PFSK-1 (cell line): Measurements from ENCODE around the gene AMDHD2.

Experiments used
- FOXP2 ChIP-seq: optimal IDR thresholded peaks from 2 replicates; pipeline ENCODE3; 2011; ENCODE audit warnings: borderline replicate concordance, control low read depth, inconsistent platforms; ENCODE audit not compliant: insufficient read depth; ENCODE audit errors: extremely low read length, extremely low read depth
- REST ChIP-seq, 2 experiments: IDR thresholded peaks; 2 replicates each; pipeline versions ENCODE4 v1.6.1 to v1.8.0; 2011 to 2012; ENCODE audit warnings: low read depth in 2 of 2, low read length in 2 of 2, control low read depth in 1 of 2, inconsistent platforms in 1 of 2, mild to moderate bottlenecking in 1 of 2, moderate library complexity in 1 of 2; ENCODE audit not compliant: insufficient read depth in 1 of 2
- SIN3A ChIP-seq: IDR thresholded peaks from 2 replicates; pipeline ENCODE4 v1.6.1; 2012; ENCODE audit warnings: mild to moderate bottlenecking, low read length, moderate library complexity, borderline replicate concordance; ENCODE audit not compliant: insufficient read depth
- TAF1 ChIP-seq: IDR thresholded peaks from 2 replicates; pipeline ENCODE4 v1.6.1; 2012; ENCODE audit warnings: low read length, control low read depth, borderline replicate concordance; ENCODE audit not compliant: insufficient read depth

- TF ChIP-seq REST (IDR thresholded peaks at IDR 0.05; ENCODE audit: insufficient read depth in 1 of 2, low read depth in 2 of 2, low read length in 2 of 2) (no peak), FOXP2 (no peak), SIN3A (no peak), TAF1 (no peak)
Observed at GRCh38 chr16:2527071-2527783, 7.1 kb downstream of the AMDHD2 start.
